Lower leg skin (tissue), 4 donors: ENCODE data around the gene FYB2. TPM values are rescaled to one million over a fixed set of nuclear protein-coding genes. Genes with fewer than 3 reads are reported as not detected.

Experiments
- DNase-seq, 2 donors: peaks; one replicate each; pipeline ENCODE4 v3.0.0-alpha.2; 2019; ENCODE audit warnings: low spot score in 2 of 2
- H3K4me3 ChIP-seq: fragments of 200-600 bp; sonication (generic); 2 replicates; pipeline ENCODE4 v1.5.1; 2017; ENCODE audit warnings: mild to moderate bottlenecking, low read depth; ENCODE audit not compliant: poor library complexity, severe bottlenecking
- CTCF ChIP-seq, 3 donors: fragments of 450-650 bp; IDR thresholded peaks; one replicate each; pipeline ENCODE4 v1.5.1; 2016; ENCODE audit warnings: antibody characterized with exemption in 3 of 3, mild to moderate bottlenecking in 3 of 3, moderate library complexity in 2 of 3
- POLR2A ChIP-seq, 2 donors: fragments of 450-650 bp; IDR thresholded peaks; one replicate each; pipeline ENCODE4 v1.6.1; 2016 to 2017; ENCODE audit warnings: antibody characterized with exemption in 2 of 2, mild to moderate bottlenecking in 1 of 2, moderate library complexity in 1 of 2
- WGBS, 2 donors: methylation state at CpG; one replicate each; pipeline ENCODE4 v1.1.5; 2018; 5-methylcytosine and 5-hydroxymethylcytosine counted together
- intact Hi-C: fragments of 100-400 bp; cut with DNase I; formaldehyde crosslinking; loops from one replicate; pipeline ENCODE4 v1.15.0; 2023; ENCODE audit warnings: low total_unique reads
- total RNA-seq, 4 donors: library from RNA; depleted of rRNA; stranded (reverse); fragments of >200 nt; gene quantifications; one replicate each; pipeline ENCODE4 v1.1.0, GENCODE V29; 2016

Gene FYB2
- total RNA-seq, 4 donors from 2014 or later, result 0.19 TPM; not detected in 3

GRCh38 chr1:56788588-56788987 lies 30.6 kb downstream of the FYB2 start:
- TF ChIP-seq CTCF (IDR thresholded peaks at IDR 0.05) (no peak), POLR2A (IDR thresholded peaks at IDR 0.05) (no peak)
- DNase-seq, result no peak
- WGBS, 2 donors, result 39 to 40% methylated on average over 6 of the region's 6 CpGs

GRCh38 chr1:56788102-56788501 lies 31.1 kb downstream of the FYB2 start:
- H3K4me3 ChIP-seq, result no peak overlapping the region
- DNase-seq, result no peak
- intact Hi-C loops, result no loop called here
- no peak for TF ChIP-seq CTCF (IDR thresholded peaks at IDR 0.05)
- TF ChIP-seq POLR2A (IDR thresholded peaks at IDR 0.05), result no peak

More at GRCh38 chr1:56788588-56788987, 30.6 kb downstream of the FYB2 start:
- intact Hi-C loops, result no loop called here
- no peak overlapping the region for H3K4me3 ChIP-seq

GRCh38 chr1:56787330-56787729 lies 31.9 kb downstream of the FYB2 start:
- H3K4me3 ChIP-seq, result no peak overlapping the region
- TF ChIP-seq CTCF (IDR thresholded peaks at IDR 0.05), result no peak
- no peak for TF ChIP-seq POLR2A (IDR thresholded peaks at IDR 0.05)
- intact Hi-C loops, result no loop called here
- 88 to 94% methylated on average over 1 of the region's 1 CpG for WGBS, 2 donors
- DNase-seq, result no peak

- H3K4me3 ChIP-seq, result no peak overlapping the region
- DNase-seq, result no peak
- no peak for TF ChIP-seq POLR2A (IDR thresholded peaks at IDR 0.05)
- TF ChIP-seq CTCF (IDR thresholded peaks at IDR 0.05), result no peak
- intact Hi-C loops, result no loop called here
These were observed 36.4 kb downstream of the FYB2 start for GRCh38 chr1:56782773-56783172.

- no peak overlapping the region for H3K4me3 ChIP-seq
- WGBS, 2 donors, result 41 to 63% methylated on average over 3 of the region's 3 CpGs
- no peak for TF ChIP-seq CTCF (IDR thresholded peaks at IDR 0.05)
- no peak for TF ChIP-seq POLR2A (IDR thresholded peaks at IDR 0.05)
- intact Hi-C loops, result no loop called here
- DNase-seq, result no peak
These were observed 38.4 kb downstream of the FYB2 start for GRCh38 chr1:56780826-56781225.

- 43 to 62% methylated on average over 3 of the region's 3 CpGs for WGBS, 2 donors
- TF ChIP-seq POLR2A (IDR thresholded peaks at IDR 0.05) (no peak), CTCF (IDR thresholded peaks at IDR 0.05) (no peak)
- intact Hi-C loops, result no loop called here
- DNase-seq, result no peak
- H3K4me3 ChIP-seq, result no peak overlapping the region
These were observed 39.0 kb downstream of the FYB2 start for GRCh38 chr1:56780128-56780750.
